Testis (tissue), 3 donors: ENCODE data around the gene ARPP19. TPM values are rescaled to one million over a fixed set of nuclear protein-coding genes. Genes with fewer than 3 reads are reported as not detected.
A peak's percentile ranks its signal among the peaks of the same experiment; 100 is the strongest.
"Not testable (repeated sequence)": the region's sequence is repeated elsewhere in the genome, so short reads cannot be mapped to it uniquely, and the experiment has no call there.

ENCODE experiments used
- DNase-seq: peaks from one replicate; pipeline ENCODE4 v3.0.0-alpha.2; 2019
- H3K27ac ChIP-seq, 2 donors: fragments of 200-600 bp; sonication (generic); one replicate each; pipeline ENCODE4 v1.5.1; 2019
- H3K27me3 ChIP-seq: fragments of 200-600 bp; sonication (generic); one replicate; pipeline ENCODE4 v1.5.1; 2019
- H3K36me3 ChIP-seq: fragments of 200-600 bp; sonication (generic); one replicate; pipeline ENCODE4 v1.5.1; 2017; ENCODE audit warnings: low read depth; ENCODE audit errors: missing control alignments
- H3K4me1 ChIP-seq: fragments of 200-600 bp; sonication (generic); one replicate; pipeline ENCODE4 v1.5.1; 2019
- H3K4me3 ChIP-seq, 2 donors: fragments of 200-600 bp; sonication (generic); one replicate each; pipeline ENCODE4 v1.5.1; 2017 to 2019
- H3K9me3 ChIP-seq: fragments of 200-600 bp; sonication (generic); one replicate; pipeline ENCODE4 v1.5.1; 2017
- POLR2A ChIP-seq: fragments of 450-650 bp; IDR thresholded peaks from one replicate; pipeline ENCODE4 v1.6.1; 2017; ENCODE audit warnings: antibody characterized with exemption, mild to moderate bottlenecking, moderate library complexity
- WGBS, 2 donors: methylation state at CpG; one replicate each; pipeline ENCODE4 v1.1.5; 2018; 5-methylcytosine and 5-hydroxymethylcytosine counted together
- intact Hi-C: fragments of 100-400 bp; cut with DNase I; formaldehyde crosslinking; loops from one replicate; pipeline ENCODE4 v1.15.1; 2023; ENCODE audit warnings: low total_unique reads
- polyA plus RNA-seq: library from polyadenylated mRNA; stranded (reverse); fragments of 350-450 nt; fragmentation: Illumina TruSeq; extraction: RNeasy Lipid Tissue Mini Kit (QIAGEN cat#74804); gene quantifications from one replicate; pipeline ENCODE4 v1.2.3, GENCODE V29; 2014; ENCODE audit warnings: low read depth, low replicate concordance; ENCODE audit not compliant: insufficient read depth
- total RNA-seq, 2 donors: library from RNA; depleted of rRNA; stranded (reverse); fragments of >200 nt; gene quantifications; one replicate each; pipeline ENCODE4 v1.2.3, GENCODE V29; 2016
- TF ChIP-seq, protein P1 (sequence below), 3 experiments: fragments of 450-650 bp in 2 of 3; fragments of 200-600 bp in 1 of 3; sonication (generic) in 1 of 3; IDR thresholded peaks; one replicate each; pipeline ENCODE4 v1.5.1; 2016 to 2019; ENCODE audit warnings: antibody characterized with exemption in 3 of 3, mild to moderate bottlenecking in 2 of 3, moderate library complexity in 1 of 3

ARPP19 gene
- total and polyA plus RNA-seq, 3 donors from 2014 or later = 114 to 162 (median 139) TPM

DNA sequence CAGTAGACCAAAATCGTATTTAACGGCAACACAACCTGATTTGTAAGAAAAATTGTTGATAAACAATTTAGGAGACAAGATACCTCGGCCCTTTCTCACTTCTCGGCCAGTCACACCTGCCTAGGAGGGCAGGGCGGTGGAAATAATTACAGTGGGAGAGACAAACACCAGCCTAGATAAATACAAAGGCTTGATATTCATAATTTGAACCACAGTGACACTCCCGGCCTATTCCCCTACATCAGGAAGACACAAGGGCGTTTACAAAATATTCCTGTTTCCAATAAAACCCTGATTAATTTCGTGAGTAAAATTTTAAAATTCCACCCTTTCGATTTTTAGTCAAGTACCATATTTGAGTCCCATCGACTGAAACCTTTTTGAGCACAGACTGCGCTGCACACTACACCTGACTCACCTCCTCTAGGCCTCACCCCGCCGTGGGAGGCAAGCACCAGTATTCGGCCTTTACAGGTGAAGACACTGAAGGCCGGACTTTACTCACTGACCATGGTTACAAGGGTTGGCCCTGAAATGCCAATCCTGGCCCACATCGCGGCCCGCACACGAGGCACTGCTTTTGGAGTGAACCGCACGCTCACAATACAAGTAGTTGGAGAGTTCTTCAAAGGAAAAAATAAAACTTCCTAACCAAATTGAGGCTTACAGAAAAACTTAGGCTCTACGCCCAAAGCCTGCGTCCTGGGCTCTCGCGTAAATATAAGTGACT, 794 bp downstream of the ARPP19 start:
- peaks cover 19% of the 10 kb centered on the region for H3K4me1 ChIP-seq
- intact Hi-C loops = no loop called here

DNA sequence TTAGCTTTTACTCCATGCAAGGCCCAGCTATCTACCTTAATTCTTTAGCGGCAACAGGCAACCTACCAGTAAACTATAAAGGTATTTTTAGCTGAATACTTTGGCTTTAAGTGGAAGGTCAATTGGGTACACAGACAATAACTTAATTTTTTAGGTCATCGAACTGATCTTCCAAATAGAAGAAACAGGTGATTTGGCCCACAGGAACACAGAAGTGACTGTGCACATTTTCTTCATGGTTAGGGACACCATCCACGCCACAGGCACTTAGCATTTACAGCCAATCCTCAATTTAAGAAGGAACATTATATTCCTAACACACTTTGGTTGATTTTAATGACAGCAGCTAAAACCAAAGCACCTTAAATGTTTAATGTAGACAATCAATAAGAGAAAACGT, 1.9 kb downstream of the ARPP19 start:
- H3K4me1 ChIP-seq = peaks cover 19% of the 10 kb centered on the region
- WGBS, 2 donors = 39 to 42% methylated on average over 4 of the region's 4 CpGs
- H3K36me3 ChIP-seq = no peaks in the 10 kb centered on the region
- H3K4me3 ChIP-seq = peak overlapping the region; percentile 76 to 95
- peak overlapping the region; percentile 41 to 93 for H3K27ac ChIP-seq
- intact Hi-C loops = no loop called here
- TF ChIP-seq, protein P1, sequence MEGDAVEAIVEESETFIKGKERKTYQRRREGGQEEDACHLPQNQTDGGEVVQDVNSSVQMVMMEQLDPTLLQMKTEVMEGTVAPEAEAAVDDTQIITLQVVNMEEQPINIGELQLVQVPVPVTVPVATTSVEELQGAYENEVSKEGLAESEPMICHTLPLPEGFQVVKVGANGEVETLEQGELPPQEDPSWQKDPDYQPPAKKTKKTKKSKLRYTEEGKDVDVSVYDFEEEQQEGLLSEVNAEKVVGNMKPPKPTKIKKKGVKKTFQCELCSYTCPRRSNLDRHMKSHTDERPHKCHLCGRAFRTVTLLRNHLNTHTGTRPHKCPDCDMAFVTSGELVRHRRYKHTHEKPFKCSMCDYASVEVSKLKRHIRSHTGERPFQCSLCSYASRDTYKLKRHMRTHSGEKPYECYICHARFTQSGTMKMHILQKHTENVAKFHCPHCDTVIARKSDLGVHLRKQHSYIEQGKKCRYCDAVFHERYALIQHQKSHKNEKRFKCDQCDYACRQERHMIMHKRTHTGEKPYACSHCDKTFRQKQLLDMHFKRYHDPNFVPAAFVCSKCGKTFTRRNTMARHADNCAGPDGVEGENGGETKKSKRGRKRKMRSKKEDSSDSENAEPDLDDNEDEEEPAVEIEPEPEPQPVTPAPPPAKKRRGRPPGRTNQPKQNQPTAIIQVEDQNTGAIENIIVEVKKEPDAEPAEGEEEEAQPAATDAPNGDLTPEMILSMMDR (IDR thresholded peaks at IDR 0.05) = no peak
- TF ChIP-seq POLR2A = no peak
- DNase-seq = no peak
- no peaks in the 10 kb centered on the region for H3K9me3 ChIP-seq
- no peaks in the 10 kb centered on the region for H3K27me3 ChIP-seq

More for the DNA sequence above, 794 bp downstream of the ARPP19 start:
- Histone ChIP-seq H3K4me3 (peak overlapping the region; percentile 76 to 95), H3K9me3 (no peaks in the 10 kb centered on the region), H3K27me3 (no peaks in the 10 kb centered on the region), H3K36me3 (no peaks in the 10 kb centered on the region), H3K27ac (peak overlapping the region; percentile 93 to 97)
- WGBS, 2 donors = 4% methylated on average over 25 of the region's 25 CpGs
- TF ChIP-seq POLR2A = no peak
- TF ChIP-seq, protein P1 (IDR thresholded peaks at IDR 0.05) = no peak
- DNase-seq = peak; percentile 56

DNA sequence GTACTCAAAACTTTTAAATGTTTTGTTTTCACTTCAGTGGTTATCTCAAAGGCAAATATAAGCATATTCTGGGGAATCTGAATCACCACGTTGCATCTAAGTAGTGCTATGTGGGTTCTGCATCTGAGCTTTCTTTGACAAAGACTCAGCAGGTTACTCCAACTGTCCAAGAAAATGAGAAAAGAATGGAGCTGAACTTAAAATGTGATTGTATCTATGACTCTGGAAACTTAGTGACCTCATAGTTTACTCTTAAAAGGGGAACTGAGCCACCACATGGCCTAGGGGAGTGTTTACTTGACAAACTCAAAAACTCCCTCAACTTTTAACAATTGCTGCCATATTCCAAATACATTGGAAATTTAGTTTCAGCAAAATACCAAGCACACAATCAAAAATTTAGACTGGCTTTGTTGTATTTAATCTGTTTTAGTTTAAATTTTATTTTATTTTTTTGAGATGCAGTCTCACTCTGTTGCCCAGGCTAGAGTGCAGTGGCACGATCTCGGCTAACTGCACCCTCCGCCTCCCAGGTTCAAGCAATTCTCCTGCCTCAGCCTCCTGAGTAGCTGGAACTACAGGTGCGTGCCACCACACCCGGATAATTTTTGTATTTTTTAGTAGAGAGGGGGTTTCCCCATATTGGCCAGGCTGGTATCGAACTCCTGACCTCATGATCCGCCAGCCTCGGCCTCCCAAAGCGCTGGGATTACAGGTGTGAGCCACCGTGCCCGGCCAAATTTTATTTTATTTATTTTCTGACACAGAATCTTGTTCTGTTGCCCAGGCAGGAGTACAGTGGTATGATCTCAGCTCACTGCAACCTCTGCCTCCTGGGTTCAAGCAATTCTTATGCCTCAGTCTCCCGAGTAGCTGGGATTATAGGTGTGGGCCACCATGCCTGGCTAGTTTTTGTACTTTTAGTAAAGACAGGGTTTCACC, 3.1 kb downstream of the ARPP19 start:
- Histone ChIP-seq H3K27ac (peak overlapping the region; percentile 41 to 93), H3K4me1 (peaks cover 19% of the 10 kb centered on the region)
- intact Hi-C loops, H3K4me3 ChIP-seq, DNase-seq, H3K27me3 ChIP-seq, H3K9me3 ChIP-seq, H3K36me3 ChIP-seq: not testable (repeated sequence)
- 83 to 91% methylated on average over 13 of the region's 13 CpGs for WGBS, 2 donors

DNA sequence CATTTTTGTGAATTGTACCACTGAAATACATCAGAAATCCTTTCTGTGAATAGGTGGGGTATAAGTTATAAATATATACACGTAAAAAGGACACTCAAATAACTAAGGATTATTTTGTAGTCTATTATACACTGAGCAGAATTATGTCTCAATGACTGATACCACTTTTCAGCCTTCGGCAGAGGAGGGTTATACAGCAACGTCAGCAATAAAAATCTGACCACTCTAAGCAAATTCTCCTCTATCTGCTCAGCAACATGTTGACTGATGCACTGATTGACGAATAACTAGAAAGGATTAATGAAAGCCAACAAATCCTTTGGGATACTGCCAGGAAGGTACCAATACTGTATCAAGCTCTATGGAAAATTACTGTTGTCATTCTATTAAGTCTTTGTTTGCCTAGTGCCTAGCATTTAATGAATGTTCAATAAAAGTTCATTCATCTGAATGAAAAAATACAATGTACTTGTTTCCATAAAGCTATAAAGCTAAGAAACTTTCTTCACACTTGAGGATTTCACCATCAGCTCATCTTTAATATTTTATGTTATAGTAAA, 5.2 kb downstream of the ARPP19 start:
- Histone ChIP-seq H3K27me3 (no peaks in the 10 kb centered on the region), H3K4me1 (peaks cover 19% of the 10 kb centered on the region), H3K36me3 (no peaks in the 10 kb centered on the region), H3K27ac (no peak overlapping the region), H3K4me3 (no peak overlapping the region), H3K9me3 (no peaks in the 10 kb centered on the region)
- WGBS, 2 donors = 72 to 75% methylated on average over 4 of the region's 4 CpGs
- intact Hi-C loops = no loop called here
- TF ChIP-seq POLR2A = no peak
- TF ChIP-seq, protein P1 (IDR thresholded peaks at IDR 0.05) = no peak
- DNase-seq = no peak

DNA sequence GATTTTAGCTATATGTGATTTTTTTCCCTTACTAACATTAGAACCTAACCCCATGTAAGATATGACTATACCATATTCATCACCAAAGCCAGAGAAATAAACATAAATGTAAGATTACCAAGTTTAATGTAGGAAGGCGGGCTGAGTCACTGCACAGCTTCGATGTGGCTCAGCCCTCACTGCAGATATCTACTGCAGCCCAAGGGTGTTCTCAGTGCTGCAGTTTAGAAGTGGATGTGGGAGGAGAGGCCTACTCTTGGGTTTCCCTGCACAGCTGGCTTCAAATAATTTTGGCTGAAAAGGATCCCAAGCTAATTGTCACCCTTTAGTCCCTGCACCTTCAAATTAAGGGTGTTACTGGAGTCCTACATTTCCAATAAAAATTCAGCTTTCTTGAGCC, 9.3 kb downstream of the ARPP19 start:
- Histone ChIP-seq H3K4me1 (peaks cover 7% of the 10 kb centered on the region), H3K27ac (no peak overlapping the region), H3K9me3 (no peaks in the 10 kb centered on the region), H3K27me3 (no peaks in the 10 kb centered on the region), H3K4me3 (no peak overlapping the region), H3K36me3 (no peaks in the 10 kb centered on the region)
- TF ChIP-seq, protein P1 (IDR thresholded peaks at IDR 0.05) = no peak
- TF ChIP-seq POLR2A = no peak
- intact Hi-C loops = no loop called here
- WGBS, 2 donors = 66 to 76% methylated on average over 2 of the region's 2 CpGs
- no peak for DNase-seq
